GM12874 (cell line): ENCODE results near the gene RASGRP1.

Experiments used
- TF ChIP-seq, protein P1 (sequence below): IDR thresholded peaks from 2 replicates; pipeline ENCODE4 v1.5.1; 2011; ENCODE audit warnings: low read depth, mild to moderate bottlenecking, control low read depth, low read length, moderate library complexity; ENCODE audit not compliant: insufficient read depth

RASGRP1 gene

GRCh38 chr15:38534691-38535090 is 29.9 kb downstream of the RASGRP1 start:
- TF ChIP-seq, protein P1, sequence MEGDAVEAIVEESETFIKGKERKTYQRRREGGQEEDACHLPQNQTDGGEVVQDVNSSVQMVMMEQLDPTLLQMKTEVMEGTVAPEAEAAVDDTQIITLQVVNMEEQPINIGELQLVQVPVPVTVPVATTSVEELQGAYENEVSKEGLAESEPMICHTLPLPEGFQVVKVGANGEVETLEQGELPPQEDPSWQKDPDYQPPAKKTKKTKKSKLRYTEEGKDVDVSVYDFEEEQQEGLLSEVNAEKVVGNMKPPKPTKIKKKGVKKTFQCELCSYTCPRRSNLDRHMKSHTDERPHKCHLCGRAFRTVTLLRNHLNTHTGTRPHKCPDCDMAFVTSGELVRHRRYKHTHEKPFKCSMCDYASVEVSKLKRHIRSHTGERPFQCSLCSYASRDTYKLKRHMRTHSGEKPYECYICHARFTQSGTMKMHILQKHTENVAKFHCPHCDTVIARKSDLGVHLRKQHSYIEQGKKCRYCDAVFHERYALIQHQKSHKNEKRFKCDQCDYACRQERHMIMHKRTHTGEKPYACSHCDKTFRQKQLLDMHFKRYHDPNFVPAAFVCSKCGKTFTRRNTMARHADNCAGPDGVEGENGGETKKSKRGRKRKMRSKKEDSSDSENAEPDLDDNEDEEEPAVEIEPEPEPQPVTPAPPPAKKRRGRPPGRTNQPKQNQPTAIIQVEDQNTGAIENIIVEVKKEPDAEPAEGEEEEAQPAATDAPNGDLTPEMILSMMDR, result no peak

GRCh38 chr15:38533926-38534325 is 30.7 kb downstream of the RASGRP1 start:
- TF ChIP-seq, protein P1, result no peak

GRCh38 chr15:38533416-38533915 is 31.1 kb downstream of the RASGRP1 start:
- TF ChIP-seq, protein P1, result no peak

GRCh38 chr15:38532728-38533127 is 31.9 kb downstream of the RASGRP1 start:
- TF ChIP-seq, protein P1, result no peak

DNA sequence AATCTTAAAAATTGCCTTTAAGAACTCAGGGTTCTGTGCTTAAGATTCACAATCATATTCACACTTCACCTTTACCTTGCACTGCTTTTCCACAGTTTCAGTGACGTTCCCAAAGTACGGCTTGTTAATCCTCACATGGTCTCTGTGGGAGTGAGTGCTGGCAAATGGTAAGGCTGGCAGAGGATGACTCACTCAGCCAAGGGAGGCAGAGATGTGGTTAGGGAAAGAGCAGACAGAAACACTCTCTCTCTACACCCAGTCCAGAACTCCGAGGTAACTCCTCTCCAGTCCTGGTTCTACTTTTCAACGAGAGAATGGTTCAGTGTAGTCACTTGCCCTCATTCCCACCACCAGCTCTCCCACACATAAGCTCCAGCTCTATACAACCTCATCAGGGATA is 33.1 kb downstream of the RASGRP1 start:
- TF ChIP-seq, protein P1, result no peak

GRCh38 chr15:38530113-38530512 is 34.5 kb downstream of the RASGRP1 start:
- TF ChIP-seq, protein P1, result no peak

- TF ChIP-seq, protein P1, result no peak
These were observed 36.3 kb downstream of the RASGRP1 start for GRCh38 chr15:38528294-38528693.

DNA sequence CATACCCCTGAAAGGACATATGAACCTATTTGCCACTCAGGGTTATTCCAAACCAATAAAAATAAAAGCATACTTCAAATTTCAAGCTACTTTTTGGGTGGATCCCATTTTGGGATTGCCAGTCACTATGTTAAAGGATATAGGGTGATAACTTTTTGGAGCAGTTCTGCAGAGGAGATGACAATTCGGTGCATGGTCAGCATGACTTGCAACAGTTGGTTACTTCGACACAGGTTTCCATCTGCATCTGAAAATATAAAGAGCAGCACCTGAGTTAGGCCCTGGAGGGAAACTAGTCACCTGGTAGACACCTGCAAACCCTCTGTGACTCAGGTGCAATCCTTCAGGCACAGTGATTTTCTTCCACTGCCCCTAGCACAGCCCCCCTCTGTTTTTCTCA is 38.5 kb downstream of the RASGRP1 start:
- TF ChIP-seq, protein P1, result no peak
